ENCODE data around the gene FIBCD1. TPM values are rescaled to one million over a fixed set of nuclear protein-coding genes. Genes with fewer than 3 reads are reported as not detected.
A peak's percentile ranks its signal among the peaks of the same experiment; 100 is the strongest.

The FIBCD1 gene, protein sequence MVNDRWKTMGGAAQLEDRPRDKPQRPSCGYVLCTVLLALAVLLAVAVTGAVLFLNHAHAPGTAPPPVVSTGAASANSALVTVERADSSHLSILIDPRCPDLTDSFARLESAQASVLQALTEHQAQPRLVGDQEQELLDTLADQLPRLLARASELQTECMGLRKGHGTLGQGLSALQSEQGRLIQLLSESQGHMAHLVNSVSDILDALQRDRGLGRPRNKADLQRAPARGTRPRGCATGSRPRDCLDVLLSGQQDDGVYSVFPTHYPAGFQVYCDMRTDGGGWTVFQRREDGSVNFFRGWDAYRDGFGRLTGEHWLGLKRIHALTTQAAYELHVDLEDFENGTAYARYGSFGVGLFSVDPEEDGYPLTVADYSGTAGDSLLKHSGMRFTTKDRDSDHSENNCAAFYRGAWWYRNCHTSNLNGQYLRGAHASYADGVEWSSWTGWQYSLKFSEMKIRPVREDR
- total RNA-seq (ENCODE audit: low replicate concordance) = 0.27 TPM in 1 of 2 replicates, not detected in the other

DNA sequence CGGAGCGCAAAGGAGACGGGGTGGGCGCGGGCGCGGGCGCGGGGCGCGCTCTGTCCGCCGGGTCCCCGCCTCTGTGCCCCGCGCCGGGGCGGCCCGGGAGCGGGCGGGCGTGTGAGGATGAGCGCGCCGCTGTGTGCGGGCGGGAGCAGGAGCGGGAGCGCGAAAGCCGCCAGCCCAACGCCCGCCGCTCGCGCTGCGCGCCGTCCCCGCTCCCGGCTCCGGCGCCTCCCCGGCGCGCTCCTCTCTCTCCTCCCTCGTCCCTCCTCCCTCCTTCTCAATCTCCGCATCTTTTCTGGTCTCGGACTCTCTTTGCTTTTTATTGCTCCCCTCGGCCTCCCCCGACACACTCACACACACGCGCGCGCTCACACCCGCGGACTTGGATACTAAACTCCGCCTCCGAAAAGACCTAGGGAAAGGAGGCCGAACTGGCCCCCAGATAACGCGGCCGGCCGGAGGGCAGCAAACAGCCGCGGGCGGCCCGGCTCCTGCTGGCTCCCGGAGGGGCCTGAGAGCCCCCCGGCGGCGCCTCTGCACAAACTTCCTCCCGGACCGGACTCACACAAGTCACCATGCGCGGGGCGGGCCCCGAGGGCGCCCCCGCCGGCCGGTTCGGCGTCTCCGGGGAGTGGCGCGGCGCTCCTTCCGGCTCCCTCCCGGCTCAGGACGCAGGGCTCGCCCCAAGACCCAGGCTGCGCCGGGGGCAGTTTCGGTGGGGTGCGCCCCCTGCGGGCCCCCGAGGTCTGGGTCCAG, at the start of gene FIBCD1:
Gene FIBCD1, minus strand, starts transcription at position 596 of the 753 bp plus-strand sequence. CDS start 640 bp downstream, outside the sequence.
- peak within 1 kb of the TSS; percentile 60 for H3K4me3 ChIP-seq (ENCODE audit: low read depth, low read length)
- TF ChIP-seq, protein P1, sequence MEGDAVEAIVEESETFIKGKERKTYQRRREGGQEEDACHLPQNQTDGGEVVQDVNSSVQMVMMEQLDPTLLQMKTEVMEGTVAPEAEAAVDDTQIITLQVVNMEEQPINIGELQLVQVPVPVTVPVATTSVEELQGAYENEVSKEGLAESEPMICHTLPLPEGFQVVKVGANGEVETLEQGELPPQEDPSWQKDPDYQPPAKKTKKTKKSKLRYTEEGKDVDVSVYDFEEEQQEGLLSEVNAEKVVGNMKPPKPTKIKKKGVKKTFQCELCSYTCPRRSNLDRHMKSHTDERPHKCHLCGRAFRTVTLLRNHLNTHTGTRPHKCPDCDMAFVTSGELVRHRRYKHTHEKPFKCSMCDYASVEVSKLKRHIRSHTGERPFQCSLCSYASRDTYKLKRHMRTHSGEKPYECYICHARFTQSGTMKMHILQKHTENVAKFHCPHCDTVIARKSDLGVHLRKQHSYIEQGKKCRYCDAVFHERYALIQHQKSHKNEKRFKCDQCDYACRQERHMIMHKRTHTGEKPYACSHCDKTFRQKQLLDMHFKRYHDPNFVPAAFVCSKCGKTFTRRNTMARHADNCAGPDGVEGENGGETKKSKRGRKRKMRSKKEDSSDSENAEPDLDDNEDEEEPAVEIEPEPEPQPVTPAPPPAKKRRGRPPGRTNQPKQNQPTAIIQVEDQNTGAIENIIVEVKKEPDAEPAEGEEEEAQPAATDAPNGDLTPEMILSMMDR (IDR thresholded peaks at IDR 0.05; ENCODE audit: insufficient read depth, low read length) = no peak
- peak; percentile 36 for DNase-seq (ENCODE audit: low read depth)

DNA sequence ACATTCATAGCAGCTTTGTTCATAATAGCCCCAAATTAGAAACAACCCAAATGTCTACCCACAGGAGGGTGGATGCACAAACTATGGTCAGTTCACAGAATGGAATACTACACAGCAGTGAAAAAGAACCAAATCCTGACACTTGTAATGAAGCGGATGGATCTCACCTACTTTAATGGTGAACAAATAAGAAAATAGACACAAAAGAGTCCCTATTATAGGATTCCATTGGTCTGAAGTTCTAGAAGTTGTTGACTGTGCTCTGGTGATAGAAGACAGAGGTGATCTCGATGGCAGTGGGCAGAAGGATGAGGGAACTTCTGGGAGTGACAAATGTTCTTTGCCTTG, 49.3 kb upstream of the FIBCD1 start:
- TF ChIP-seq, protein P1 (IDR thresholded peaks at IDR 0.05; ENCODE audit: insufficient read depth, low read length) = no peak
- no peak overlapping the region for H3K4me3 ChIP-seq (ENCODE audit: low read depth, low read length)
- DNase-seq (ENCODE audit: low read depth) = no peak

DNA sequence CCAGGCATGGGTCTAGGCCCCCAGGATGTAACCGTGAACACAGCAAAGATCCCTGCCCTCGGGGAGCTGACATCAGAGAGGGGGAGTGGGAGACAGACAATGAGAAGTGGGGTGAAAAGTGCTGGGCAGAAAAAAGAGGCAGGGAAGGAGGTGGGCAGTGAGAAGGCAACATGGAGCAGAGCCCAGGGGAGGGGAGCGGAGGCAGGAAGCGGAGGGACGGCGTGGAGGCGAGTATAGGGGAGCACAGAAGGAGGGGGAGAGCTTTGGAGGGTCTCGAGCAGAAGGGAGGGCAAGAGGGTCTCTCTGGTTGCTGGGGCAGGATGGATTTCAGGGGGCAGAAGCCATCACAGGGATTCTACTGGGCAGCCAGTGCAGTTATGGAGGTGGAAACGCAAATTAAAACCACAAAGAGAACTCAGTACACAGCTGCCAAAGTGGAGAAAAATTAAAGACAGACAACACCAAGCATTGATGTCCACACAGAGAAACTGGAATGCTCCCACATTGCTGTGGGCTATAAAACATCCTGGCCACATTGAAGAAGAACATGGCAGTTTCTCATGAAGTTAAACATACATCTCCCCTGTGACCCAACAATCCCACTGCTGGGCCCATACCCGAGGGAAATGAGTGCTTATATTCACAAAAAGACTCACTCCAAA, 48.8 kb upstream of the FIBCD1 start:
- DNase-seq (ENCODE audit: low read depth) = no peak
- TF ChIP-seq, protein P1 (IDR thresholded peaks at IDR 0.05; ENCODE audit: insufficient read depth, low read length) = no peak
- H3K4me3 ChIP-seq (ENCODE audit: low read depth, low read length) = no peak overlapping the region

DNA sequence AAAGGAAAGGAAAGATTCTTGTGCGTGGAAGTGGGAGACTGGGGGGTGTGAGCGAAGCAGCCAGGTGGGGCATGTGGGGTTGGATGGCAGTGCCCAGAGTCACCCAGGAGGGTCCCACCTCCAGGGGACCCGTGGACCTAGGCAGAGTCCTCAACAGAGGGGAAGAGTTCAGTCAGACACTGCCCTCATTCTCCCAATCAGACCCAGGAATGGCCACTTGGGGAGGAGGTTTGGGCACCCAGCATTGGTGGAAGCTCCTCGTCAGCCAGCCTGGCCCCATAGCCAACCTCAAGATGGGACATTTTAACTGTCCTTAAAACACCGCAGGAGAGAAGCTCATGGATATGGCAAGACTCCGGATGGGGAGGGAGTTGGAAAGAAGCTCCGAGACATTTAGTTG, 48.0 kb upstream of the FIBCD1 start:
- DNase-seq (ENCODE audit: low read depth) = no peak
- H3K4me3 ChIP-seq (ENCODE audit: low read depth, low read length) = no peak overlapping the region
- TF ChIP-seq, protein P1 (IDR thresholded peaks at IDR 0.05; ENCODE audit: insufficient read depth, low read length) = no peak

DNA sequence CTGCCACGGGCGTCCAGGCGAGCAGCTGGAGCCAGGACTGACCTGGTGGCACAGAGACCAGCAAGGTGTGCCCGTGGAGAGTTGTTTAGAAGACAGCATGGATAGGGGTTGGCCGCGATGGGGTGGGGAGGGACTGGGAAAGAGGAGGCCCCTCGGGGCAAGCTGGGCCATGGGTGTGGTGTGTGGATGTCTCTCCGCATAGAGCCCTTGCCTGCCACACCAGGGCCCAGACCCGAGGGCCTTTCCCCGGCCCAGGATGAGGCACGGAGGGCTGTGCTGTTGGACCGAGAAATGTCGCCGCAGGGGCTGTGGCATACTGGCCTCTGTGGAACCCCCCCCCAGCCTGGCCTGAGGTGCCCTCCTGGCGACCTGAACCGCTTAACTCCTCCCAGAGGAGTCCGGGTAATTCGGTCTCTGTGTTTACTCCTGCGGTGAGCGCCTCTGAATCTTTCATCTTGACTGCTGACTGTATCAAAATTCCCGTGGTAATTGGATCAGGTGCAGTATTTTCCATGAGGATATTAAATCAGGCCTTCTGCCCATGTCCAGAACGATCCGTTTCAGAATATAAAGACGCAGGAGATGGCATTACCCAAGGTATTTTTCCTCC, 47.4 kb upstream of the FIBCD1 start:
- H3K4me3 ChIP-seq (ENCODE audit: low read depth, low read length) = no peak overlapping the region
- DNase-seq (ENCODE audit: low read depth) = no peak

More for the DNA sequence above, 47.4 kb upstream of the FIBCD1 start:
- TF ChIP-seq, protein P1 (IDR thresholded peaks at IDR 0.05; ENCODE audit: insufficient read depth, low read length) = no peak
